ENCODE results near the gene ATG16L1.

ATG16L1 gene

DNA sequence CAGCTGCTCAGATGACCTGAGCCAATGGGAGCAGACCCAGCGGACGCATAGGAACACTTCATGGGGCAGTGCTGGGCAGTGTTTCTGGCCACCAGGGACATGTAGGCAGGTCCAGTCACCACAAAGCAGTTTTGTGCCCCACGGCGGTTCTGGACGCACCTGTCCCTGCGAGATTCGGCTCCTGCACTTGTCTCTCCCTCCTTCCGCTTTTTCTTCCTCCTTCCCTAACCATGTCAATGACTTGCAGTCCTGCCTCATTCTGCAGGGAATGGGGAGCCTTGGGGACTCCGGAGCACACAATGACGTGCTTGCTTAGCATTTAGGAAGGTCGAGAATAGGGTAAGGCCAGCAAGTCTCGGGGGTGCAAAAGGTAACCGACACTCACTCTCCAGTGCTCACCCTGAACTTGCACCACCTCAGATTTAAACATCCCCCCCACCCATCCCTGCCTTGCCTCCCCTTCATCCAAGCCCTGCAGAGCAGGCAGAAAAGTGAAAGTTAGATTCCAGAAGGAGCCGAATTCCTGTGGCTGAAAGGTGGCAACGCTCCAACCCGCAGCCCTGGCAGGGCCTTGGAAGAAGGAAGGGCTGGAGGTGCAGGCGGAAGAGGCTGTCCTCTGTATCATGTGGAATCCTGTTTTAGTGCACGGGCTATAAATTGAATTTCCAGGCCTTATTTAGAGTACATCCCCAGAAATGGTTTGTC, 40.5 kb upstream of the ATG16L1 start:
- Histone ChIP-seq H3K4me1 (ENCODE audit: control insufficient read depth, insufficient read depth, low read depth, low read length) (peaks cover 33% of the 10 kb centered on the region), H2BK15ac (ENCODE audit: low read depth, poor library complexity, severe bottlenecking) (no peak overlapping the region), H3K36me3 (ENCODE audit: control insufficient read depth in 1 of 2, insufficient read depth in 2 of 2, low read depth in 1 of 2, low read length in 2 of 2) (no peaks in the 10 kb centered on the region), H2BK120ac (ENCODE audit: low read depth, low read length) (no peak overlapping the region), H3K18ac (ENCODE audit: low read depth in 1 of 2, low read length in 2 of 2) (no peak overlapping the region), H3K4me3 (ENCODE audit: insufficient read depth in 1 of 2, low read depth in 1 of 2, low read length in 2 of 2) (peak overlapping the region in 1 of 2 experiments; percentile 65), H2BK12ac (ENCODE audit: low read length in 2 of 2) (no peak overlapping the region), H3K4ac (ENCODE audit: low read depth in 1 of 2, low read length in 2 of 2) (no peak overlapping the region), H2AK5ac (ENCODE audit: low read length, severe bottlenecking) (peak overlapping the region; percentile 67), H3K9ac (ENCODE audit: low read length) (no peak overlapping the region), H3K14ac (ENCODE audit: low read length in 2 of 2) (no peak overlapping the region), H3K27me3 (ENCODE audit: control insufficient read depth in 1 of 2, insufficient read depth in 1 of 2, low read length in 2 of 2) (peaks cover 0 to 46% of the 10 kb centered on the region in 2 experiments), H4K8ac (ENCODE audit: low read length) (no peak overlapping the region), H4K91ac (ENCODE audit: low read length) (no peak overlapping the region), H3K9me3 (ENCODE audit: control insufficient read depth, low read length) (no peaks in the 10 kb centered on the region), H3K79me1 (replicated peaks; ENCODE audit: low read length, poor library complexity, severe bottlenecking) (no peaks in the 10 kb centered on the region), H3K4me2 (ENCODE audit: low read length, poor library complexity, severe bottlenecking) (no peak overlapping the region), H3K23ac (ENCODE audit: low read length in 2 of 2) (no peak overlapping the region), H3K27ac (ENCODE audit: low read length, poor library complexity, severe bottlenecking) (peak overlapping the region; percentile 40), H2AFZ (ENCODE audit: low read depth, low read length) (no peak overlapping the region), H2BK5ac (ENCODE audit: low read depth, low read length, poor library complexity, severe bottlenecking) (no peak overlapping the region)
- WGBS, result 85% methylated on average over 14 of the region's 18 CpGs
- peak; percentile 63 for DNase-seq

DNA sequence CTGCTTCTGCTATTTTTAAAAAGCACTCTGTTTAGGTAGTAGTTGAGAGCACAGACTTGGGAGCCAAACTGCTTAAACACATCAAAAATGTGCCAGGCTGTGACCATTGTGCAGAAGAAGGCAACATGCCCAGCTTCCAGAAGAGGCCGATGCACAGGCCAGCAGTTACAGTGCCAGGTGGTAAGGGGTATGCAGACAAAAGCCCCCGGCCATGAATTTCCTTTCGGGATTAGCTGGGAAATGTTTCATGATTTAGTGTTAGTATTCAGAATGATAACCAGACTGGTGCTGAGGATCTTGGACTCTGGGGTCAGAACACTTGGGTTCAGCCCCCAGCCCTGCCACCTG, 40.0 kb upstream of the ATG16L1 start:
- Histone ChIP-seq H3K4me1 (ENCODE audit: control insufficient read depth, insufficient read depth, low read depth, low read length) (peaks cover 33% of the 10 kb centered on the region), H4K91ac (ENCODE audit: low read length) (no peak overlapping the region), H3K27me3 (ENCODE audit: control insufficient read depth in 1 of 2, insufficient read depth in 1 of 2, low read length in 2 of 2) (peaks cover 0 to 44% of the 10 kb centered on the region in 2 experiments), H2BK120ac (ENCODE audit: low read depth, low read length) (no peak overlapping the region), H2AK5ac (ENCODE audit: low read length, severe bottlenecking) (no peak overlapping the region), H3K9me3 (ENCODE audit: control insufficient read depth, low read length) (no peaks in the 10 kb centered on the region), H4K8ac (ENCODE audit: low read length) (no peak overlapping the region), H3K23ac (ENCODE audit: low read length in 2 of 2) (no peak overlapping the region), H3K79me1 (replicated peaks; ENCODE audit: low read length, poor library complexity, severe bottlenecking) (no peaks in the 10 kb centered on the region), H2BK5ac (ENCODE audit: low read depth, low read length, poor library complexity, severe bottlenecking) (peak overlapping the region; percentile 46), H3K9ac (ENCODE audit: low read length) (no peak overlapping the region), H3K14ac (ENCODE audit: low read length in 2 of 2) (no peak overlapping the region), H3K4ac (ENCODE audit: low read depth in 1 of 2, low read length in 2 of 2) (no peak overlapping the region), H2BK15ac (ENCODE audit: low read depth, poor library complexity, severe bottlenecking) (no peak overlapping the region), H2BK12ac (ENCODE audit: low read length in 2 of 2) (no peak overlapping the region), H3K18ac (ENCODE audit: low read depth in 1 of 2, low read length in 2 of 2) (no peak overlapping the region), H3K4me3 (ENCODE audit: insufficient read depth in 1 of 2, low read depth in 1 of 2, low read length in 2 of 2) (peak overlapping the region in 1 of 2 experiments; percentile 65), H3K4me2 (ENCODE audit: low read length, poor library complexity, severe bottlenecking) (no peak overlapping the region), H2AFZ (ENCODE audit: low read depth, low read length) (no peak overlapping the region), H3K36me3 (ENCODE audit: control insufficient read depth in 1 of 2, insufficient read depth in 2 of 2, low read depth in 1 of 2, low read length in 2 of 2) (no peaks in the 10 kb centered on the region), H3K27ac (ENCODE audit: low read length, poor library complexity, severe bottlenecking) (peak overlapping the region; percentile 40)
- DNase-seq, result no peak
- WGBS, result 92% methylated on average over 3 of the region's 3 CpGs

DNA sequence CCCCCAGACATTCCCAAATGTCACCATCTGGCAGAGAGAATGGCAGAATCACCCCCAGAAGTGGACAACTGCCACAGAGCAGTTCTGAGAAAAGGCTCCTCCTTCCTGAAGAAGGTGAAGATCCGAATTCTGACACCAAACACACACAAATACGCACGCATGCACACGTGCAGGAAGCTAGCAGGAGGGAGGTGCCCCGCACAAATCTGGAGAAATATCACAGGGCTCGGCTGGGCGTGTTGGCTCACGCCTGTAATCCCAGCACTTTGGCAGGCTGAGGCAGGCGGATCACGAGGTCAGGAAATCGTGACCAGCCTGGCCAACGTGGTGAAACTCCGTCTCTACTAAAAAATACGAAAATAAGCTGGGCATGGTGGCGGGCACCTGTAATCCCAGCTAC, 38.5 kb upstream of the ATG16L1 start:
- no peak overlapping the region for H3K14ac ChIP-seq (ENCODE audit: low read length in 2 of 2)
- peak overlapping the region; percentile 43 for H2AK5ac ChIP-seq (ENCODE audit: low read length, severe bottlenecking)

DNA sequence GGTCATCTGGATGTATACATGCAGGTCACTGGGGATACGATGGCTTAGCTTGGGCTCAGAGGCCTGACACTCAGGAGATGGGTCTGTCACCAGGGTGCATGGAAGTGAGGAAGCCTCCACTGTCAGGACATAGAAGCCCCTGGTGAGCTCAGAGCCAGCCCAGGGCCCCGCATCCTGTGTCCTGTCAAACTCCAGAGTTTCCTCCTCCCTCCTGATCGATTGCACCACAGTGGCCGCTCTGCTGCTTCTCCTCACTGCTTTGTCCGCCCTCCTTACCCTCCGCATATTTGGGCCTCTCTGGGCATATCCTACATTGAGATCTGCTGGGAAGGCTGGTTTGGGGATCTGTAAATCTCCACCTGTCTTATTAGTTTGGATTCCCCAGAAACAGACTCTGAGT, 37.5 kb upstream of the ATG16L1 start:
- peak overlapping the region; percentile 22 for H4K8ac ChIP-seq (ENCODE audit: low read length)
- peaks cover 0 to 29% of the 10 kb centered on the region in 2 experiments for H3K27me3 ChIP-seq (ENCODE audit: control insufficient read depth in 1 of 2, insufficient read depth in 1 of 2, low read length in 2 of 2)
- H3K4ac ChIP-seq (ENCODE audit: low read depth in 1 of 2, low read length in 2 of 2), result no peak overlapping the region
- H2BK5ac ChIP-seq (ENCODE audit: low read depth, low read length, poor library complexity, severe bottlenecking), result no peak overlapping the region
- H2BK120ac ChIP-seq (ENCODE audit: low read depth, low read length), result no peak overlapping the region
- WGBS, result 68% methylated on average over 6 of the region's 6 CpGs
- H3K18ac ChIP-seq (ENCODE audit: low read depth in 1 of 2, low read length in 2 of 2), result no peak overlapping the region
- H3K27ac ChIP-seq (ENCODE audit: low read length, poor library complexity, severe bottlenecking), result no peak overlapping the region
- H2AK5ac ChIP-seq (ENCODE audit: low read length, severe bottlenecking), result no peak overlapping the region
- DNase-seq, result no peak
- H3K9ac ChIP-seq (ENCODE audit: low read length), result no peak overlapping the region
- peaks cover 24% of the 10 kb centered on the region for H3K4me1 ChIP-seq (ENCODE audit: control insufficient read depth, insufficient read depth, low read depth, low read length)
- no peak overlapping the region for H3K23ac ChIP-seq (ENCODE audit: low read length in 2 of 2)
- H3K4me2 ChIP-seq (ENCODE audit: low read length, poor library complexity, severe bottlenecking), result no peak overlapping the region
- no peak overlapping the region for H2BK15ac ChIP-seq (ENCODE audit: low read depth, poor library complexity, severe bottlenecking)
- no peak overlapping the region for H4K91ac ChIP-seq (ENCODE audit: low read length)
- H3K36me3 ChIP-seq (ENCODE audit: control insufficient read depth in 1 of 2, insufficient read depth in 2 of 2, low read depth in 1 of 2, low read length in 2 of 2), result no peaks in the 10 kb centered on the region
- no peak overlapping the region for H3K4me3 ChIP-seq (ENCODE audit: insufficient read depth in 1 of 2, low read depth in 1 of 2, low read length in 2 of 2)
- H3K9me3 ChIP-seq (ENCODE audit: control insufficient read depth, low read length), result no peaks in the 10 kb centered on the region
- no peak overlapping the region for H2AFZ ChIP-seq (ENCODE audit: low read depth, low read length)
- H2BK12ac ChIP-seq (ENCODE audit: low read length in 2 of 2), result no peak overlapping the region
- H3K14ac ChIP-seq (ENCODE audit: low read length in 2 of 2), result no peak overlapping the region
- no peaks in the 10 kb centered on the region for H3K79me1 ChIP-seq (replicated peaks; ENCODE audit: low read length, poor library complexity, severe bottlenecking)

More for the DNA sequence above, 38.5 kb upstream of the ATG16L1 start:
- Histone ChIP-seq H3K79me1 (replicated peaks; ENCODE audit: low read length, poor library complexity, severe bottlenecking) (no peaks in the 10 kb centered on the region), H3K4me1 (ENCODE audit: control insufficient read depth, insufficient read depth, low read depth, low read length) (peaks cover 33% of the 10 kb centered on the region), H3K4ac (ENCODE audit: low read depth in 1 of 2, low read length in 2 of 2) (no peak overlapping the region), H2BK5ac (ENCODE audit: low read depth, low read length, poor library complexity, severe bottlenecking) (no peak overlapping the region), H3K4me2 (ENCODE audit: low read length, poor library complexity, severe bottlenecking) (no peak overlapping the region), H4K8ac (ENCODE audit: low read length) (no peak overlapping the region), H2BK12ac (ENCODE audit: low read length in 2 of 2) (no peak overlapping the region), H2BK15ac (ENCODE audit: low read depth, poor library complexity, severe bottlenecking) (no peak overlapping the region), H3K4me3 (ENCODE audit: insufficient read depth in 1 of 2, low read depth in 1 of 2, low read length in 2 of 2) (no peak overlapping the region), H3K23ac (ENCODE audit: low read length in 2 of 2) (no peak overlapping the region), H3K18ac (ENCODE audit: low read depth in 1 of 2, low read length in 2 of 2) (no peak overlapping the region), H3K27ac (ENCODE audit: low read length, poor library complexity, severe bottlenecking) (no peak overlapping the region), H3K9ac (ENCODE audit: low read length) (no peak overlapping the region), H3K36me3 (ENCODE audit: control insufficient read depth in 1 of 2, insufficient read depth in 2 of 2, low read depth in 1 of 2, low read length in 2 of 2) (no peaks in the 10 kb centered on the region), H2AFZ (ENCODE audit: low read depth, low read length) (no peak overlapping the region), H2BK120ac (ENCODE audit: low read depth, low read length) (no peak overlapping the region), H3K9me3 (ENCODE audit: control insufficient read depth, low read length) (no peaks in the 10 kb centered on the region), H3K27me3 (ENCODE audit: control insufficient read depth in 1 of 2, insufficient read depth in 1 of 2, low read length in 2 of 2) (peaks cover 0 to 32% of the 10 kb centered on the region in 2 experiments), H4K91ac (ENCODE audit: low read length) (no peak overlapping the region)
- DNase-seq, result no peak
- WGBS, result 94% methylated on average over 15 of the region's 15 CpGs
